ENCODE data around the gene ZNF280D. TPM values are rescaled to one million over a fixed set of nuclear protein-coding genes. Genes with fewer than 3 reads are reported as not detected.

ZNF280D gene
- total and polyA plus RNA-seq, 2 of the 4 experiments (the other 2 are of a cell fraction), result 8.3 to 21.0 TPM

- peak overlapping the region; percentile 89 for H2BK120ac ChIP-seq (ENCODE audit: low read depth, low read length)
- intact Hi-C loops (cut with micrococcal nuclease), result loop anchor here (1.0 kb wide), 1 partner anchor 454 kb away; no protein-coding TSS in a partner anchor
- H3K27ac ChIP-seq (ENCODE audit: insufficient read depth, low read length), result peak overlapping the region; percentile 39
- 60% methylated on average over 2 of the region's 5 CpGs; no CpG with 5 or more reads in 1 of the 2 experiments for WGBS, 2 experiments (ENCODE audit: extremely low coverage in 2 of 2, insufficient read length in 1 of 2)
- peak overlapping the region; percentile 83 for H3K4ac ChIP-seq (ENCODE audit: low read depth, low read length)
- ChIA-PET POLR2A (ENCODE audit: unreplicated experiment) (no interaction called here), CTCF (interaction anchor here (0.6 to 1.2 kb wide), 2 partner anchors 47 to 81 kb away, joined by 3 to 4 read pairs; no protein-coding TSS in a partner anchor)
- H2BK5ac ChIP-seq (ENCODE audit: low read depth, low read length, poor library complexity, severe bottlenecking), result peak overlapping the region; percentile 64
- H4K91ac ChIP-seq (ENCODE audit: insufficient read depth, low read depth, low read length), result peak overlapping the region; percentile 78
- H3K9ac ChIP-seq (ENCODE audit: low read depth, low read length), result no peak overlapping the region
- no peaks in the 10 kb centered on the region; the same call in 1 of the 2 replicates for H4K20me1 ChIP-seq (ENCODE audit: insufficient read depth, low read length)
- no peaks in the 10 kb centered on the region for H3K79me1 ChIP-seq (ENCODE audit: low read depth in 1 of 2, low read length in 2 of 2)
- H3K4me2 ChIP-seq (ENCODE audit: low read depth, low read length), result peak overlapping the region; percentile 65; the same call in 1 of the 2 replicates
- H2BK15ac ChIP-seq (ENCODE audit: low read depth, low read length), result peak overlapping the region; percentile 43; the same call in 2 of the 3 replicates
- H3K4me1 ChIP-seq (ENCODE audit: control insufficient read depth, insufficient read depth, low read length), result peaks cover 12% of the 10 kb centered on the region
- TF ChIP-seq, protein P1, sequence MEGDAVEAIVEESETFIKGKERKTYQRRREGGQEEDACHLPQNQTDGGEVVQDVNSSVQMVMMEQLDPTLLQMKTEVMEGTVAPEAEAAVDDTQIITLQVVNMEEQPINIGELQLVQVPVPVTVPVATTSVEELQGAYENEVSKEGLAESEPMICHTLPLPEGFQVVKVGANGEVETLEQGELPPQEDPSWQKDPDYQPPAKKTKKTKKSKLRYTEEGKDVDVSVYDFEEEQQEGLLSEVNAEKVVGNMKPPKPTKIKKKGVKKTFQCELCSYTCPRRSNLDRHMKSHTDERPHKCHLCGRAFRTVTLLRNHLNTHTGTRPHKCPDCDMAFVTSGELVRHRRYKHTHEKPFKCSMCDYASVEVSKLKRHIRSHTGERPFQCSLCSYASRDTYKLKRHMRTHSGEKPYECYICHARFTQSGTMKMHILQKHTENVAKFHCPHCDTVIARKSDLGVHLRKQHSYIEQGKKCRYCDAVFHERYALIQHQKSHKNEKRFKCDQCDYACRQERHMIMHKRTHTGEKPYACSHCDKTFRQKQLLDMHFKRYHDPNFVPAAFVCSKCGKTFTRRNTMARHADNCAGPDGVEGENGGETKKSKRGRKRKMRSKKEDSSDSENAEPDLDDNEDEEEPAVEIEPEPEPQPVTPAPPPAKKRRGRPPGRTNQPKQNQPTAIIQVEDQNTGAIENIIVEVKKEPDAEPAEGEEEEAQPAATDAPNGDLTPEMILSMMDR (conservative IDR thresholded peaks at IDR 0.05; ENCODE audit: low read depth, low read length), result no peak
- no peak for TF ChIP-seq RCOR1 (IDR thresholded peaks at IDR 0.05; ENCODE audit: insufficient replicate concordance, low read length)
- TF ChIP-seq BHLHE40 (IDR thresholded peaks at IDR 0.05; ENCODE audit: low read depth, low read length), result 0 out of 2 replicates have a peak, but pooled peaks have one; percentile 16
- no peak for TF ChIP-seq MAFK (IDR thresholded peaks at IDR 0.05; ENCODE audit: low read depth, low read length)
- no peak for TF ChIP-seq RFX5 (IDR thresholded peaks at IDR 0.05; ENCODE audit: low read depth, low read length)
- TF ChIP-seq RAD21 (IDR thresholded peaks at IDR 0.05; ENCODE audit: low read length), result no peak
- peak; percentile 88 for TF ChIP-seq CEBPB (IDR thresholded peaks at IDR 0.05; ENCODE audit: low read depth, low read length)
- no peak for TF ChIP-seq CHD1 (IDR thresholded peaks at IDR 0.05; ENCODE audit: low read depth, low read length)
- in situ Hi-C loops (cut with MboI; ENCODE audit: low sequenced_read_pairs), result no loop called here
- no peak overlapping the region; the same call in 1 of the 2 replicates for H4K5ac ChIP-seq (ENCODE audit: low read depth, low read length)
- H3K36me3 ChIP-seq (ENCODE audit: control insufficient read depth, insufficient read depth, low read length), result no peaks in the 10 kb centered on the region
- peaks cover 12% of the 10 kb centered on the region for H3K9me1 ChIP-seq (ENCODE audit: insufficient read depth, low read length)
- DNase-seq (peak; percentile 98), ATAC-seq (ENCODE audit: low read depth) (peak; percentile 64)
- peak overlapping the region; percentile 47; the same call in 1 of the 2 replicates for H3K14ac ChIP-seq (replicated peaks; ENCODE audit: low read depth, low read length)
- H2AFZ ChIP-seq (replicated peaks; ENCODE audit: low read length, poor library complexity), result no peak overlapping the region
- H3K56ac ChIP-seq (ENCODE audit: extremely low read depth, insufficient read depth, low read length), result no peak overlapping the region
- peak overlapping the region; percentile 83 for H2BK20ac ChIP-seq (ENCODE audit: low read depth, low read length)
- H2AK9ac ChIP-seq (replicated peaks; ENCODE audit: low read depth, low read length, poor library complexity), result no peak overlapping the region
- dilution Hi-C loops (cut with HindIII; ENCODE audit: low sequenced_read_pairs, unreplicated experiment), result no loop called here
- H3K27me3 ChIP-seq (ENCODE audit: control insufficient read depth, insufficient read depth, low read length), result no peaks in the 10 kb centered on the region
- H4K8ac ChIP-seq (ENCODE audit: low read depth in 2 of 2, low read length in 2 of 2), result peak overlapping the region in 1 of 2 experiments; percentile 78; a peak in 2 of 4 replicates
- H3K4me3 ChIP-seq (ENCODE audit: insufficient read depth, low read depth, low read length), result no peak overlapping the region
- H2AK5ac ChIP-seq (ENCODE audit: low read depth, low read length), result peak overlapping the region; percentile 84; the same call in 1 of the 2 replicates
- H3K9me3 ChIP-seq (ENCODE audit: control insufficient read depth, insufficient read depth, low read length), result no peaks in the 10 kb centered on the region
- H3K18ac ChIP-seq (ENCODE audit: low read depth, low read length), result peak overlapping the region; percentile 63
- no TSS peak for BruUV-seq (replicated peaks)
- peak overlapping the region; percentile 56 for H3K23ac ChIP-seq (ENCODE audit: low read depth, low read length)
These were observed 26.1 kb upstream of the ZNF280D start for GRCh38 chr15:56759450-56759845.
